HL-60 (cell line): Measurements from ENCODE around the gene SEPTIN10.

ENCODE experiments used
- GABPA ChIP-seq: IDR thresholded peaks from 2 replicates; pipeline ENCODE4 v1.6.1; 2012; ENCODE audit warnings: low read depth
- POLR2AphosphoS5 ChIP-seq: IDR thresholded peaks from 2 replicates; pipeline ENCODE4 v1.6.1; 2012; ENCODE audit warnings: low read depth
- TF ChIP-seq, protein P1 (sequence below): IDR thresholded peaks from one replicate; pipeline ENCODE4 v1.5.1; 2011; ENCODE audit warnings: low read length, control low read depth, inconsistent platforms; ENCODE audit not compliant: insufficient read depth
- TF ChIP-seq, protein P2 (sequence below): IDR thresholded peaks from 2 replicates; pipeline ENCODE4 v1.6.1; 2012; ENCODE audit warnings: low read depth; ENCODE audit not compliant: insufficient replicate concordance

DNA sequence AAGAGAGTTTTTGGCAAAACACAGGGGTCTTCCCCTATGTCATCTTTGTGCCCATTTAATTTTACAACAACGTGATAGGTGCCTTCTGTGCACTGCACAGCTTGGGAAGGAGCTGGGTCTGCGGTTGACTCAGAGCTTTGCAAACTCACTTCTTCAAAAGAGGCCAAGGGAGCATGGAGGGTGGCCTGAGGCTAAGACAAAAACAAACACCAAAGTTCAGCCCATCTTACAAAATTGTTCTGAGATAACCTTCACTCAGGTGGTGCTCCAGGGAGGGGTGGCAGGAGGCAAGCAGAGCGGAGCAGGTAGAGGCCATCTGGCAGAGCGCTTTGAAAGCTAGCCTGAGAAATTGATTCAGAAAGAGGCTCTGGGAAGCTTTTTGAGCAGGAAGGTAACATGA lies 10.2 kb upstream of the SEPTIN10 start:
- TF ChIP-seq, protein P1, sequence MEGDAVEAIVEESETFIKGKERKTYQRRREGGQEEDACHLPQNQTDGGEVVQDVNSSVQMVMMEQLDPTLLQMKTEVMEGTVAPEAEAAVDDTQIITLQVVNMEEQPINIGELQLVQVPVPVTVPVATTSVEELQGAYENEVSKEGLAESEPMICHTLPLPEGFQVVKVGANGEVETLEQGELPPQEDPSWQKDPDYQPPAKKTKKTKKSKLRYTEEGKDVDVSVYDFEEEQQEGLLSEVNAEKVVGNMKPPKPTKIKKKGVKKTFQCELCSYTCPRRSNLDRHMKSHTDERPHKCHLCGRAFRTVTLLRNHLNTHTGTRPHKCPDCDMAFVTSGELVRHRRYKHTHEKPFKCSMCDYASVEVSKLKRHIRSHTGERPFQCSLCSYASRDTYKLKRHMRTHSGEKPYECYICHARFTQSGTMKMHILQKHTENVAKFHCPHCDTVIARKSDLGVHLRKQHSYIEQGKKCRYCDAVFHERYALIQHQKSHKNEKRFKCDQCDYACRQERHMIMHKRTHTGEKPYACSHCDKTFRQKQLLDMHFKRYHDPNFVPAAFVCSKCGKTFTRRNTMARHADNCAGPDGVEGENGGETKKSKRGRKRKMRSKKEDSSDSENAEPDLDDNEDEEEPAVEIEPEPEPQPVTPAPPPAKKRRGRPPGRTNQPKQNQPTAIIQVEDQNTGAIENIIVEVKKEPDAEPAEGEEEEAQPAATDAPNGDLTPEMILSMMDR = no peak
- TF ChIP-seq GABPA (no peak), POLR2AphosphoS5 (no peak)
- TF ChIP-seq, protein P2, sequence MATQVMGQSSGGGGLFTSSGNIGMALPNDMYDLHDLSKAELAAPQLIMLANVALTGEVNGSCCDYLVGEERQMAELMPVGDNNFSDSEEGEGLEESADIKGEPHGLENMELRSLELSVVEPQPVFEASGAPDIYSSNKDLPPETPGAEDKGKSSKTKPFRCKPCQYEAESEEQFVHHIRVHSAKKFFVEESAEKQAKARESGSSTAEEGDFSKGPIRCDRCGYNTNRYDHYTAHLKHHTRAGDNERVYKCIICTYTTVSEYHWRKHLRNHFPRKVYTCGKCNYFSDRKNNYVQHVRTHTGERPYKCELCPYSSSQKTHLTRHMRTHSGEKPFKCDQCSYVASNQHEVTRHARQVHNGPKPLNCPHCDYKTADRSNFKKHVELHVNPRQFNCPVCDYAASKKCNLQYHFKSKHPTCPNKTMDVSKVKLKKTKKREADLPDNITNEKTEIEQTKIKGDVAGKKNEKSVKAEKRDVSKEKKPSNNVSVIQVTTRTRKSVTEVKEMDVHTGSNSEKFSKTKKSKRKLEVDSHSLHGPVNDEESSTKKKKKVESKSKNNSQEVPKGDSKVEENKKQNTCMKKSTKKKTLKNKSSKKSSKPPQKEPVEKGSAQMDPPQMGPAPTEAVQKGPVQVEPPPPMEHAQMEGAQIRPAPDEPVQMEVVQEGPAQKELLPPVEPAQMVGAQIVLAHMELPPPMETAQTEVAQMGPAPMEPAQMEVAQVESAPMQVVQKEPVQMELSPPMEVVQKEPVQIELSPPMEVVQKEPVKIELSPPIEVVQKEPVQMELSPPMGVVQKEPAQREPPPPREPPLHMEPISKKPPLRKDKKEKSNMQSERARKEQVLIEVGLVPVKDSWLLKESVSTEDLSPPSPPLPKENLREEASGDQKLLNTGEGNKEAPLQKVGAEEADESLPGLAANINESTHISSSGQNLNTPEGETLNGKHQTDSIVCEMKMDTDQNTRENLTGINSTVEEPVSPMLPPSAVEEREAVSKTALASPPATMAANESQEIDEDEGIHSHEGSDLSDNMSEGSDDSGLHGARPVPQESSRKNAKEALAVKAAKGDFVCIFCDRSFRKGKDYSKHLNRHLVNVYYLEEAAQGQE = no peak
